ENCODE measurements around the gene RASGRP4. TPM values are rescaled to one million over a fixed set of nuclear protein-coding genes. Genes with fewer than 3 reads are reported as not detected.

RASGRP4 gene
- total RNA-seq, 1 experiment from 2014 or later = not detected

DNA sequence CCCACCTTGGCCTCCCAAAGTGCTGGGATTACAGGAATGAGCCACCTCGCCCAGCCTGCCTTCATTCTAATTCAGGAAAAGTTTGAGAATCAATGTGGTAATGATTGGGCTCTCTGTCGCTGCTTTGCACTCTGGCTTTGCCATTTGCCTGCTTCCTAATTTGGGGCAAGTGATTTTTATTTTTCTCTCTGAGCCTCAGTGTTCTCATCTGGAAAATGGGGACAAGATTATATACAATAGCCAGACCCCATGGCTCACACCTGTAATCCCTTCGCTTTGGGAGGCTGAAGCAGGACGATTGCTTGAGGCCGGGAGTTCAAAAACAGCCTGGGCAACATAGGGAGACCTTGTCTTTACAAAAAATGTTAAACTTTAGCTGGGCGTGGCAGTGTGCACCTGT is 11.3 kb upstream of the RASGRP4 start:
- ChIA-PET CTCF (interaction anchor here (0.7 kb wide), 1 partner anchor 102 kb away, joined by 5 read pairs; no protein-coding TSS in a partner anchor), POLR2A (no interaction called here)
- BruUV-seq (replicated peaks) = no TSS peak
- Histone ChIP-seq H3K9me3 (ENCODE audit: control insufficient read depth, insufficient read depth, low read depth, low read length) (no peaks in the 10 kb centered on the region), H3K4me1 (ENCODE audit: control insufficient read depth, insufficient read depth, low read length) (no peaks in the 10 kb centered on the region), H3K27me3 (ENCODE audit: control insufficient read depth, insufficient read depth, low read length) (no peaks in the 10 kb centered on the region), H3K36me3 (ENCODE audit: control insufficient read depth, insufficient read depth, low read length) (no peaks in the 10 kb centered on the region), H3K27ac (ENCODE audit: low read length) (no peak overlapping the region), H3K4me3 (ENCODE audit: low read depth in 2 of 2, low read length in 2 of 2) (no peak overlapping the region)
- DNase-seq (ENCODE audit: low read depth, low spot score) (no peak), ATAC-seq (no peak)
- no peak for TF ChIP-seq CTCF (IDR thresholded peaks at IDR 0.05)
- TF ChIP-seq REST (IDR thresholded peaks at IDR 0.05; ENCODE audit: insufficient read depth in 1 of 2, low read depth in 2 of 2, low read length in 1 of 2) = no peak
- no peak for TF ChIP-seq TCF7L2 (IDR thresholded peaks at IDR 0.05; ENCODE audit: low read depth, low read length)
- no peak for TF ChIP-seq POLR2AphosphoS5 (IDR thresholded peaks at IDR 0.05; ENCODE audit: low read depth, low read length)
- TF ChIP-seq SIN3A (IDR thresholded peaks at IDR 0.05; ENCODE audit: borderline replicate concordance, insufficient read depth, low read depth, low read length) = no peak
- intact Hi-C loops (cut with micrococcal nuclease; ENCODE audit: unreplicated experiment) = no loop called here
- in situ Hi-C loops (cut with HindIII; ENCODE audit: low pct_unique_long_range_greater_than_20kb, low sequenced_read_pairs) = no loop called here

GRCh38 chr19:38434549-38435051 is 8.6 kb upstream of the RASGRP4 start:
- ChIA-PET CTCF (interaction anchor here (0.6 kb wide), 4 partner anchors 32 to 1644 kb away, joined by 4 to 11 read pairs (median 7); partner anchors contain the start of gene FAM98C), POLR2A (interaction anchor here (0.6 kb wide), 1 partner anchor 23 kb away, joined by 13 read pairs; no protein-coding TSS in a partner anchor)
- Histone ChIP-seq H3K36me3 (ENCODE audit: control insufficient read depth, insufficient read depth, low read length) (no peaks in the 10 kb centered on the region), H3K4me1 (ENCODE audit: control insufficient read depth, insufficient read depth, low read length) (no peaks in the 10 kb centered on the region), H3K27me3 (ENCODE audit: control insufficient read depth, insufficient read depth, low read length) (no peaks in the 10 kb centered on the region), H3K27ac (ENCODE audit: low read length) (no peak overlapping the region), H3K4me3 (ENCODE audit: low read depth in 2 of 2, low read length in 2 of 2) (no peak overlapping the region), H3K9me3 (ENCODE audit: control insufficient read depth, insufficient read depth, low read depth, low read length) (no peaks in the 10 kb centered on the region)
- TF ChIP-seq TCF7L2 (IDR thresholded peaks at IDR 0.05; ENCODE audit: low read depth, low read length) (no peak), POLR2AphosphoS5 (IDR thresholded peaks at IDR 0.05; ENCODE audit: low read depth, low read length) (no peak), REST (IDR thresholded peaks at IDR 0.05; ENCODE audit: insufficient read depth in 1 of 2, low read depth in 2 of 2, low read length in 1 of 2) (no peak), SIN3A (IDR thresholded peaks at IDR 0.05; ENCODE audit: borderline replicate concordance, insufficient read depth, low read depth, low read length) (no peak), CTCF (IDR thresholded peaks at IDR 0.05) (no peak)
- intact Hi-C loops (cut with micrococcal nuclease; ENCODE audit: unreplicated experiment) = no loop called here
- no TSS peak for BruUV-seq (replicated peaks)
- in situ Hi-C loops (cut with HindIII; ENCODE audit: low pct_unique_long_range_greater_than_20kb, low sequenced_read_pairs) = no loop called here
- DNase-seq (ENCODE audit: low read depth, low spot score) = no peak
- ATAC-seq = no peak
